ENCODE results near the gene EIF2A.

EIF2A gene

DNA sequence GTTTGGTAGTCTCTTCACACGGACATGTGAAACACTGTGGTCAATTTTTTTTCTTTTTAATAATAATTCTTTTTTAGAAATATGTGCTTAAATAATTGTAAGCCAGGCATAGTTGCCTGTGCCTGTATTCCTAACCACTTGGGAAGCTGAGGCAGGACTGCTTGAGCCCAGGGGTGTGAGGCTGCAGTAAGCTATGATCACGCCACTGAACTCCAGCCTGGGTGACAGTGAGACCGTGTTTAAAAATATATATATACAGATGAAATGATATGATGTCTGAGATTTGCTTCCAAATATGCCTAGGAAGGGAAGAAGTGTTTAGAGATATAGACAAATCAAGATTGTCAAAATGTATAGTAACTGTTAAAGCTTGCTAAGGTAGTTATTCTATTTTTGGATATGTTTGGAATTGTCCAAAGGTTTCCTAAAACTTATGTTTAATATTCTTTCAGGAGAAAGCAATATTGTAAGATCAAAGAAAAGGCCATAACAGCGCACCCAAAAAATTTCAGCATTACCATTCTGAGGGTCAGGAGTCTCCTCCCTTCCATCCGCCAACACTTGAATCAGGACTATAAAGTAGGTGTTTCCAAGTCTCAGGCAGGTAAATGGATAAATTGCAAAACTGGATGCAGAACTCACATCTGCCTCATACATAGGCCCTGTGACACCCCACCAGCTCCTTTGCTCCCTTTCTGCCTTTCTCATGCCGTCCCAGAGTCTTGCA lies 56.0 kb downstream of the EIF2A start:
- TF ChIP-seq, protein P1, sequence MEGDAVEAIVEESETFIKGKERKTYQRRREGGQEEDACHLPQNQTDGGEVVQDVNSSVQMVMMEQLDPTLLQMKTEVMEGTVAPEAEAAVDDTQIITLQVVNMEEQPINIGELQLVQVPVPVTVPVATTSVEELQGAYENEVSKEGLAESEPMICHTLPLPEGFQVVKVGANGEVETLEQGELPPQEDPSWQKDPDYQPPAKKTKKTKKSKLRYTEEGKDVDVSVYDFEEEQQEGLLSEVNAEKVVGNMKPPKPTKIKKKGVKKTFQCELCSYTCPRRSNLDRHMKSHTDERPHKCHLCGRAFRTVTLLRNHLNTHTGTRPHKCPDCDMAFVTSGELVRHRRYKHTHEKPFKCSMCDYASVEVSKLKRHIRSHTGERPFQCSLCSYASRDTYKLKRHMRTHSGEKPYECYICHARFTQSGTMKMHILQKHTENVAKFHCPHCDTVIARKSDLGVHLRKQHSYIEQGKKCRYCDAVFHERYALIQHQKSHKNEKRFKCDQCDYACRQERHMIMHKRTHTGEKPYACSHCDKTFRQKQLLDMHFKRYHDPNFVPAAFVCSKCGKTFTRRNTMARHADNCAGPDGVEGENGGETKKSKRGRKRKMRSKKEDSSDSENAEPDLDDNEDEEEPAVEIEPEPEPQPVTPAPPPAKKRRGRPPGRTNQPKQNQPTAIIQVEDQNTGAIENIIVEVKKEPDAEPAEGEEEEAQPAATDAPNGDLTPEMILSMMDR (IDR thresholded peaks at IDR 0.05), result no peak
- peak overlapping the region; percentile 90 for H3K4me3 ChIP-seq
- H3K27ac ChIP-seq, result peak overlapping the region; percentile 96 to 97
- DNase-seq (ENCODE audit: low spot score), result no peak

DNA sequence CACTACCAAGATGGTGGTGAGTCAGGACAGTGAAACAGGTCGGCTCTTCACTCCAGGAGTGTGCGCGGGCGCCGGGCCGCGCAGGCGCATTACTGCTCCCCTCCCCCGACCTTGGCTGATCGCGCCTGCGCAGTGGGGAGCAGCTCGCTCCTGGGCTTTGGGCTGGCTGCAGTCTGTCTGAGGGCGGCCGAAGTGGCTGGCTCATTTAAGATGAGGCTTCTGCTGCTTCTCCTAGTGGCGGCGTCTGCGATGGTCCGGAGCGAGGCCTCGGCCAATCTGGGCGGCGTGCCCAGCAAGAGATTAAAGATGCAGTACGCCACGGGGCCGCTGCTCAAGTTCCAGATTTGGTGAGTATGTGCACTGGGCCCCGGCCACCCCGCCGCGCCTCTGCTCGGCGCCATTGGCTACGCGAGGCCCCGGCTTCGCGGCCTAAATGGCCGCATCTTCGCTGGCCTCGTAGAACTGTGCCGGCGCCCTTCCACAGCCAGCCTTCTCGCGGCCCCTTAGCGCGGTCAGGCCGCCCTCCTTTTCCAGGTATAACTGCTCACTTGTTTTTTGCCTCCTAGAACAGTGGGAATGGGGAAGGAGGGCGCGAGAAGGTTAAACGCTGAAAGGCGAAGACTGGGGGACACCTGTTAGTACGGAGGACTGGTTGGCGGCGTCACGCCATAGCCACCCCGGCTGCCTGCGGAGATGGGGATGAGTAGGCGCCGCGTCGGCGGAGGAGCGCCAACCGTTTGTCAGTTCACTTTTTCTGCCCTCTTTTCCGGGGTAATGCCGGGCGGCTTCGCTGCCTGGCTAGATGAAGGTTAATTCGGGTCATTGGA lies 56.8 kb downstream of the EIF2A start, which contains the start of gene SELENOT:
Gene SELENOT (plus strand): TSS at position 169 of the 827 bp plus-strand sequence. CDS start 42 bp downstream, at position 211.
- peak; percentile 97 for DNase-seq (ENCODE audit: low spot score)
- TF ChIP-seq, protein P1 (IDR thresholded peaks at IDR 0.05), result no peak
- peak within 1 kb of the TSS; percentile 90 for H3K4me3 ChIP-seq
- H3K27ac ChIP-seq, result peak within 1 kb of the TSS; percentile 96 to 97

DNA sequence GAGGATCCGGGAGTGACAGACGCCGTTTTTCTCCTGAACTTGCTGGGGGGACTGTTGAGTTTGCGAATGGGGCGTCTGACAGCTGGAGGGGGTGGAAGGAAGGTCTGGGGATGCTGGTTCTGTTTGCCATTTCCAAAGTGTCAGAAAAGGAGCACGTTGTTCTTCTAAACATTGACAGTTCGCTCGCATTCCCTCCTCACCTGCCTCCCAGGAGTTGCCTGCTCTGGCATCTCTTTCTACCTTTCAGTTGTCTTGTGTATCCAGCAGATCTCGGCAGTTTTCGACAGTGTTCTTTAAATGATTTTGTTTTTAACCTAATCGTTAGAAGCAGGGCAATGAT lies 57.4 kb downstream of the EIF2A start:
- H3K4me3 ChIP-seq, result peak overlapping the region; percentile 90
- TF ChIP-seq, protein P1 (IDR thresholded peaks at IDR 0.05), result no peak
- peak overlapping the region; percentile 96 to 97 for H3K27ac ChIP-seq
- DNase-seq (ENCODE audit: low spot score), result no peak

DNA sequence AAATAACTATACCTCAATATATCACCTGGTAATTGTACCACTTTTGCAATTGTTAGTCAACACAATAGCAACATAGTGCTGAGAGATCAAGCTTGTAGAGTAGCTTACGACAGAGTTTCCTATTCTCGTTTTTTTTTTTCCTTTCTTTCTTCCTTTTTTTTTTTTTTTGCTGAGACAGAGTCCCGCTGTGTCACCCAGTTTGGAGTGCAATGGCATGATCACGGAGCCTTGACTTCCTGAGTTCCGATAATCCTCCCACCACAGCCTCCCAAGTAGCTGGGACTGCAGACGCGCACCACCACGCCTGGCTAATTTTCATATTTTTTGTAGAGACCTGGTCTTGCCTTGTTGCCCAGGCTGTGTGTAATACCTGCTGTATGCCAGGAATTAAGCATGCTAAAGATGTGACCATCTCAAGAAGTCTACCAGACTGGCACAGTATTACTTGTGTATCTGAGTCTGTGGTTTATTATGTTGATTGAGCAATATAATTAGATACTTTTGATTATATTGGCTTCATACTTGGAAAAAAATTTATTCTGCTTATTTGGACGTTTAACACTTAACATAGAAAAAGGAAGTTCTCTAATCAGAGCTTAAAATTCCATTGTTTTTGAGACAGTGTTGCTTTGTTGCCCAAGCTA lies 59.5 kb downstream of the EIF2A start:
- Histone ChIP-seq H3K4me3 (peak overlapping the region; percentile 27), H3K27ac (peak overlapping the region in 1 of 2 donors; percentile 62)
- DNase-seq (ENCODE audit: low spot score), result no peak
- TF ChIP-seq, protein P1 (IDR thresholded peaks at IDR 0.05), result no peak

DNA sequence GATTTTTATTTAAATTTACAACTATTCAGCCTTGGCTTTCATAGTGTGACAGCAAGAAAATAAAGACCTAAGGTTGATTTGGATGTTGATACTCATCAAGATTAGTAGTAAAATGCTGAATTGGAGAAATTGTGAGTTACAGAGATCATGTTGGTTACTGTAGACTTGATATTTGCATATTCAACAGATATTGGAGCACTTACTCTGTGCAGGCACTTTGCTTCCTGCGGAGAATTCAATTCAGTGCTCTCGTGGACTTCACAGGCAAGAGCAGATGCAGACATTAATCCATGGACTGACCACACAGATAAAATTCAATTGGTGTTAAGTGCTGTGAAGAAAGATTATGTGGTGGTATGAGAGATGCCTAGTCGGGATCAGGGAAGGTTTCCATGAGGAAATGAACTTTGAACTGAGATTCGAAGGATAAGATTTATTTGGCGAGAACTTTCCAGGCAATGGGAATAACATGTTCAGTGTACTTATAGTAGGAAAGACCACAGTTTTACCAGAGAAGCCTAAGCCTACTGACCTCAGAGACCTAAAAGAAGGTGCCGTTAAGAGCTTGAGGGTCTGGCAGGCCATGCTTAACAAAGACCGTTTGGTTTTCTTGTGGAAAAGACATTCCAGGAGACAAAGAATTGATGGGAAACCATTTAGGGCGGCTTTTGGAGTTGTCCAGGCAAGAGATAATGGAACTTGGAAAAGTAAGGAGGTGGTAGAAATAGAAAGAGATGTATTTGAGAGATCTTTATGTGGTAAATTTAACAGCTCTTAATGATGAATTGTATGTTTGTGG lies 60.9 kb downstream of the EIF2A start:
- no peak overlapping the region for H3K27ac ChIP-seq
- TF ChIP-seq, protein P1 (IDR thresholded peaks at IDR 0.05), result no peak
- no peak for DNase-seq (ENCODE audit: low spot score)
- no peak overlapping the region for H3K4me3 ChIP-seq

DNA sequence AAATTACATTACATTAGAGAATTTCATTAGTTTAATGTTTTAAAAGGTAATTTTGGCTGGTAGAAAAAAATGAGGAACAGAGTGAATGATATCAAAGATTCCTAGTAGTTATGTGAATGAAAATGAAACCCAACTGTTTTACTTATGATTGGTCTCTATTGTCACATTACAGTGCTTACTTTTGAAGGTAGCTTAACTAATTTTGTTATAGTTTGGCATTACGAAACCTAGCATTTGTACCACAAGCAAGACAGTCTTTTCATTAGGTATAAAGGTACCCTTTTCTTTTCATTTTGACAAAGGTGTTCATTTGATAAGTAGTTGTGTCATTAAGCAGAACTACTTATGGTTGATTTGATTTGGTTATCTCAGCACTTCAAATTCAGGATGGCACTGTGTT lies 63.4 kb downstream of the EIF2A start:
- TF ChIP-seq, protein P1 (IDR thresholded peaks at IDR 0.05), result no peak
- no peak for DNase-seq (ENCODE audit: low spot score)
- no peak overlapping the region for H3K4me3 ChIP-seq
- H3K27ac ChIP-seq, result no peak overlapping the region

All from coronary artery (tissue), 2 donors.